ENCODE data around the gene SCN8A.

The SCN8A gene

DNA sequence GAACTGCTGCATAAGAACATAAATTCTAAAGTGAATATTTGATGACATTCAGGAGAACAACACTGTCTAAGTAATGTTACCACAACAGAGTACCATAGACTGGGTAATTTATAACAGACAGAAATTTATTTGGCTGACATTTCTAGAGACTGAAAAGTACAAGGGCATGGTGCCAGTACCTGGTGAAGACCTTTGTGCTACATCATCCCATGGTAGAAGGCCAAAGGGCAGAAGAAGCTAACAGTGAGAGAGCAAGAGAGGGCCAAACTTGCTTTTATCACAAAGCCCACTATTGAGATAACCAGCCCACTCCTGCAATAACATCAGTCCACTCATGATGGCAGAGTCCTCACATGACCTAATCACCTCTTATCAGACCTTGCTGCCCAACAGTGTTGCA, 168.7 kb downstream of the SCN8A start:
- intact Hi-C loops (cut with micrococcal nuclease) = no loop called here
- H3K4me3 Mint-ChIP-seq = no peak overlapping the region
- no peaks in the 10 kb centered on the region for H3K36me3 Mint-ChIP-seq (ENCODE audit: low read depth)

DNA sequence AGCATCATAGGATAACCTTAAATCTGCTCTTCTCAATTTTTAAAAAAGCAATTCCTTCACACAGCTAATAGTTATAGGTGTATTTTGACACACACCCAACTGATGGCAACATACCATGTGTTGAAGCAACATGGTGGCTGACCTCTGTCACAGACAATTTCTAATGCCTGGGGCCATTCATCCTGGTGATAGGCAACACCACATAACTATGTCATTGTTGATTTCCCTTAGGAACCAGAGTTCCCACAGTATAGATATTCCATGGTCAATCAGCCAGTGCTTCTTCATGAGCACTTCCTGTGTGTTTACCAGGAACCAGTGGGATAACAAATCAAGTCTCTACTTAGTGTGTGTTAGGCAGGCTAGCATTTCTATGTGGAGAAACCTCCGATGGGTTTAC, 169.2 kb downstream of the SCN8A start:
- H3K9me3 Mint-ChIP-seq = no peaks in the 10 kb centered on the region
- H3K36me3 Mint-ChIP-seq (ENCODE audit: low read depth) = no peaks in the 10 kb centered on the region
- intact Hi-C loops (cut with micrococcal nuclease) = no loop called here
- H3K27ac Mint-ChIP-seq = no peak overlapping the region
- peaks cover 2% of the 10 kb centered on the region for H3K27me3 Mint-ChIP-seq
- H3K4me3 Mint-ChIP-seq = no peak overlapping the region
- no peaks in the 10 kb centered on the region for H3K4me1 Mint-ChIP-seq (ENCODE audit: low read depth)

More for the DNA sequence above, 168.7 kb downstream of the SCN8A start:
- Mint-ChIP-seq H3K9me3 (no peaks in the 10 kb centered on the region), H3K27ac (no peak overlapping the region), H3K27me3 (peaks cover 2% of the 10 kb centered on the region), H3K4me1 (ENCODE audit: low read depth) (no peaks in the 10 kb centered on the region)

- Mint-ChIP-seq H3K4me3 (no peak overlapping the region), H3K36me3 (ENCODE audit: low read depth) (no peaks in the 10 kb centered on the region), H3K4me1 (ENCODE audit: low read depth) (no peaks in the 10 kb centered on the region), H3K27me3 (no peaks in the 10 kb centered on the region), H3K9me3 (no peaks in the 10 kb centered on the region), H3K27ac (no peak overlapping the region)
- intact Hi-C loops (cut with micrococcal nuclease) = no loop called here
These were observed 172.7 kb downstream of the SCN8A start for GRCh38 chr12:51763743-51764142.

- Mint-ChIP-seq H3K27me3 (peaks cover 2% of the 10 kb centered on the region), H3K27ac (no peak overlapping the region), H3K4me1 (ENCODE audit: low read depth) (no peaks in the 10 kb centered on the region), H3K9me3 (no peaks in the 10 kb centered on the region), H3K36me3 (ENCODE audit: low read depth) (no peaks in the 10 kb centered on the region), H3K4me3 (no peak overlapping the region)
- intact Hi-C loops (cut with micrococcal nuclease) = no loop called here
These were observed 175.1 kb downstream of the SCN8A start for GRCh38 chr12:51766067-51766676.

GRCh38 chr12:51771008-51771407, 180.0 kb downstream of the SCN8A start:
- Mint-ChIP-seq H3K36me3 (ENCODE audit: low read depth) (no peaks in the 10 kb centered on the region), H3K27ac (no peak overlapping the region), H3K4me3 (no peak overlapping the region), H3K27me3 (peaks cover 6% of the 10 kb centered on the region), H3K9me3 (no peaks in the 10 kb centered on the region), H3K4me1 (ENCODE audit: low read depth) (peaks cover 15% of the 10 kb centered on the region)
- intact Hi-C loops (cut with micrococcal nuclease) = no loop called here

DNA sequence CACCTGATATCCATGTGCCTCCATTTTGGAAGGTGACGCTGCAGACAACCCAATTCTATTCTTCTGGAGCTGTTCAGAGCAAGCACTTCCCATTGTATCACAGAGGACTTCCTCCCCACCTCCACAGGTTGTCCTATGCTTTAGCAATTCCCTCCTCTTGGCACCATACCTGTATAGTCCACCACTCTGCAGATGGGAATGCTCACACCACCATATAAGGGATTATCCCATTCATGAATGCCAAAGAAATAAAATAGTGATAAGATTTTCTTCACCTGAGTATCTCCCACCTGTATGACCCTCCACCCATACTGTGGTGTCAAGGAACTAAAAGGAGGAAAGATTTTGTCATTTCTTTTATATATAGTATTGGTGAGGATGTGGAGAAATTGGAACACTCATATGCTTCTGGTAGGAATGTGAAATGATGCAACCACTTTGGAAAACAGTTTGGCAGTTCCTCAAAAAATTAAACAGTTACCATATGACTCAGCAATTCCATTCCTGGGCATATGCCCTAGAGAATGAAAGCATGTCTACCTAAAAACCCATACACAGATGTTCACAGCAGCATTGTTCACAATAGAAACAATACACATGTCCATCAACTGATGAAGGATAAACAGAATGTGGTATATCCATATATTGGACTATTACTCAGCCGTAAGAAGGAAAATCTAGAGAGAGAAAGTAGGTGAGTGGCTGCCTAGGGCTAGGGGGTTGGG, 182.3 kb downstream of the SCN8A start:
- no peak overlapping the region for H3K4me3 Mint-ChIP-seq
- peaks cover 6% of the 10 kb centered on the region for H3K27me3 Mint-ChIP-seq
- intact Hi-C loops (cut with micrococcal nuclease) = no loop called here
- no peak overlapping the region for H3K27ac Mint-ChIP-seq
- H3K9me3 Mint-ChIP-seq = no peaks in the 10 kb centered on the region
- no peaks in the 10 kb centered on the region for H3K36me3 Mint-ChIP-seq (ENCODE audit: low read depth)
- H3K4me1 Mint-ChIP-seq (ENCODE audit: low read depth) = peaks cover 15% of the 10 kb centered on the region

- no peaks in the 10 kb centered on the region for H3K36me3 Mint-ChIP-seq (ENCODE audit: low read depth)
- no peaks in the 10 kb centered on the region for H3K9me3 Mint-ChIP-seq
- no peak overlapping the region for H3K27ac Mint-ChIP-seq
These were observed 183.9 kb downstream of the SCN8A start for GRCh38 chr12:51774933-51775332.

GRCh38 chr12:51777457-51777856, 186.4 kb downstream of the SCN8A start:
- Mint-ChIP-seq H3K4me3 (no peak overlapping the region), H3K27ac (no peak overlapping the region), H3K9me3 (no peaks in the 10 kb centered on the region), H3K4me1 (ENCODE audit: low read depth) (peaks cover 18% of the 10 kb centered on the region), H3K36me3 (ENCODE audit: low read depth) (no peaks in the 10 kb centered on the region), H3K27me3 (peaks cover 8% of the 10 kb centered on the region)
- intact Hi-C loops (cut with micrococcal nuclease) = no loop called here

More at GRCh38 chr12:51774933-51775332, 183.9 kb downstream of the SCN8A start:
- intact Hi-C loops (cut with micrococcal nuclease) = no loop called here
- Mint-ChIP-seq H3K4me1 (ENCODE audit: low read depth) (peaks cover 15% of the 10 kb centered on the region), H3K4me3 (no peak overlapping the region), H3K27me3 (peaks cover 6% of the 10 kb centered on the region)

DNA sequence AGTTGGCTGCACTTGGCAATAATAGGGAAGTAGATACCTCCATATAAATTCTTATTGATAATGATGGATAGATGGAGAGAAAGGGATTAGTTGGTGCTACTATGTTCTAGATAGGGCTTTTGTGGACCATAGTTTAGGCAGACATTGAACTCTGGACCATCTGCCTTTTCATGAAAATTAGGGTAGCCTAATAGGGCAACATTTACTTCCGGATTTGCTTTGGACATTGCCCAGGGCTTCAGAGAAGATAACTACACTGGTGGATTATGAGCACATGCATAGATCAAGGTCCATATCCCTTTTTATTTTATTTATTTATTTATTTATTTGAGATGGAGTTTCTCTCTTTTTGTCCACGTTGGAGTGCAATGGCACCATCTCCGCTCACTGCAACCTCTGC, 186.9 kb downstream of the SCN8A start:
- intact Hi-C loops (cut with micrococcal nuclease) = no loop called here
- peaks cover 20% of the 10 kb centered on the region for H3K4me1 Mint-ChIP-seq (ENCODE audit: low read depth)
- H3K36me3 Mint-ChIP-seq (ENCODE audit: low read depth) = no peaks in the 10 kb centered on the region
- H3K9me3 Mint-ChIP-seq = no peaks in the 10 kb centered on the region
- no peak overlapping the region for H3K27ac Mint-ChIP-seq
- no peak overlapping the region for H3K4me3 Mint-ChIP-seq
- H3K27me3 Mint-ChIP-seq = peaks cover 9% of the 10 kb centered on the region

GRCh38 chr12:51779876-51780275, 188.8 kb downstream of the SCN8A start:
- Mint-ChIP-seq H3K4me3 (no peak overlapping the region), H3K27me3 (peaks cover 9% of the 10 kb centered on the region), H3K9me3 (no peaks in the 10 kb centered on the region), H3K4me1 (ENCODE audit: low read depth) (peaks cover 6% of the 10 kb centered on the region), H3K27ac (no peak overlapping the region), H3K36me3 (ENCODE audit: low read depth) (no peaks in the 10 kb centered on the region)
- intact Hi-C loops (cut with micrococcal nuclease) = no loop called here

- Mint-ChIP-seq H3K9me3 (no peaks in the 10 kb centered on the region), H3K4me3 (no peak overlapping the region), H3K27me3 (peaks cover 6% of the 10 kb centered on the region), H3K36me3 (ENCODE audit: low read depth) (no peaks in the 10 kb centered on the region), H3K27ac (no peak overlapping the region), H3K4me1 (ENCODE audit: low read depth) (peaks cover 6% of the 10 kb centered on the region)
- intact Hi-C loops (cut with micrococcal nuclease) = no loop called here
These were observed 193.7 kb downstream of the SCN8A start for GRCh38 chr12:51784688-51785087.

GRCh38 chr12:51785906-51786305, 194.9 kb downstream of the SCN8A start:
- Mint-ChIP-seq H3K27ac (no peak overlapping the region), H3K4me1 (ENCODE audit: low read depth) (peaks cover 6% of the 10 kb centered on the region), H3K36me3 (ENCODE audit: low read depth) (no peaks in the 10 kb centered on the region), H3K9me3 (no peaks in the 10 kb centered on the region), H3K4me3 (no peak overlapping the region), H3K27me3 (peaks cover 3% of the 10 kb centered on the region)
- intact Hi-C loops (cut with micrococcal nuclease) = no loop called here

DNA sequence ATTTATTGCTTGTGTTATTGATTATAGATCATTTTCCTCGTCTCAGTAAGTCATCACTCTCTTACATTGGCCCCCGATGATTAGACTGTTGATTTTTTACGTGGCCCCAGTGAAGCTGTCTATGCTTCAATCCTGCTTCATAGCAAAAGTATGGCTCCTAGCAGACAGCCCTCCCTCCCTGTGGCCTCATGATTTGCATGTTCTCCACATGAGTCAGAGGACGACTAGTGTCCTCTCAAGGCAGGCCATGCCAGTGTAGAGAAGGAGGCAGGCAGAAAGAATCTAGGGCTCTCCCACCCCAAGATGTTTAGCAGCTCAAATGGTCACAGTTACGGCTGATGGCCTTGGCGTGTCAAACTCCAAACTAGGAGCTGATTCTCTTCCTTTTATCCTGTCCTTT, 197.8 kb downstream of the SCN8A start:
- no peaks in the 10 kb centered on the region for H3K27me3 Mint-ChIP-seq
- intact Hi-C loops (cut with micrococcal nuclease) = no loop called here
- H3K27ac Mint-ChIP-seq = no peak overlapping the region
- no peaks in the 10 kb centered on the region for H3K4me1 Mint-ChIP-seq (ENCODE audit: low read depth)
- H3K9me3 Mint-ChIP-seq = no peaks in the 10 kb centered on the region
- H3K4me3 Mint-ChIP-seq = no peak overlapping the region
- H3K36me3 Mint-ChIP-seq (ENCODE audit: low read depth) = no peaks in the 10 kb centered on the region

- no peaks in the 10 kb centered on the region for H3K4me1 Mint-ChIP-seq (ENCODE audit: low read depth)
These were observed 201.4 kb downstream of the SCN8A start for GRCh38 chr12:51792417-51792816.

GRCh38 chr12:51793201-51793600, 202.2 kb downstream of the SCN8A start:
- Mint-ChIP-seq H3K9me3 (no peaks in the 10 kb centered on the region), H3K27me3 (no peaks in the 10 kb centered on the region), H3K4me1 (ENCODE audit: low read depth) (no peaks in the 10 kb centered on the region), H3K27ac (no peak overlapping the region), H3K4me3 (no peak overlapping the region), H3K36me3 (ENCODE audit: low read depth) (no peaks in the 10 kb centered on the region)
- intact Hi-C loops (cut with micrococcal nuclease) = no loop called here

More at GRCh38 chr12:51792417-51792816, 201.4 kb downstream of the SCN8A start:
- intact Hi-C loops (cut with micrococcal nuclease) = no loop called here
- no peak overlapping the region for H3K27ac Mint-ChIP-seq
- no peaks in the 10 kb centered on the region for H3K27me3 Mint-ChIP-seq
- H3K36me3 Mint-ChIP-seq (ENCODE audit: low read depth) = no peaks in the 10 kb centered on the region
- H3K4me3 Mint-ChIP-seq = no peak overlapping the region
- no peaks in the 10 kb centered on the region for H3K9me3 Mint-ChIP-seq
